Osteocyte (in vitro differentiated cells): Measurements from ENCODE around the gene VRK1. TPM values are rescaled to one million over a fixed set of nuclear protein-coding genes. Genes with fewer than 3 reads are reported as not detected.

Source experiments
- DNase-seq: peaks from one replicate; pipeline ENCODE4 v3.0.0; 2021; ENCODE audit warnings: mixed read lengths; ENCODE audit not compliant: unreplicated experiment; ENCODE audit errors: extremely low spot score
- H3K27ac Mint-ChIP-seq: one replicate; pipeline ENCODE4 v1.8.0; 2021; ENCODE audit warnings: mild to moderate bottlenecking, mixed read lengths; ENCODE audit not compliant: unreplicated experiment
- H3K27me3 Mint-ChIP-seq: one replicate; pipeline ENCODE4 v1.8.0; 2021; ENCODE audit warnings: mixed read lengths; ENCODE audit not compliant: unreplicated experiment
- H3K36me3 Mint-ChIP-seq: one replicate; pipeline ENCODE4 v1.8.0; 2021; ENCODE audit warnings: mixed read lengths; ENCODE audit not compliant: unreplicated experiment
- H3K4me1 Mint-ChIP-seq: one replicate; pipeline ENCODE4 v1.8.0; 2021; ENCODE audit warnings: mixed read lengths; ENCODE audit not compliant: unreplicated experiment
- H3K4me3 Mint-ChIP-seq: one replicate; pipeline ENCODE4 v1.8.0; 2021; ENCODE audit warnings: mild to moderate bottlenecking, moderate library complexity, mixed read lengths; ENCODE audit not compliant: unreplicated experiment
- H3K9me3 Mint-ChIP-seq: one replicate; pipeline ENCODE4 v1.8.0; 2021; ENCODE audit warnings: mixed read lengths; ENCODE audit not compliant: unreplicated experiment
- CTCF ChIP-seq: fragments of 200-600 bp; sonication (generic); IDR thresholded peaks from 2 replicates; pipeline ENCODE4 v1.5.0; 2021; ENCODE audit warnings: antibody characterized with exemption, mild to moderate bottlenecking, moderate library complexity
- total RNA-seq: library from RNA; stranded (reverse); gene quantifications from 2 replicates; pipeline ENCODE4 v1.2.1, GENCODE V29; 2021

Gene VRK1
- total RNA-seq, 1 donor from 2014 or later, result 10.6 TPM

GRCh38 chr14:96816281-96816680, 19.1 kb downstream of the VRK1 start:
- TF ChIP-seq CTCF, result no peak
- Mint-ChIP-seq H3K4me1 (peaks cover 6% of the 10 kb centered on the region), H3K27ac (no peak overlapping the region), H3K27me3 (no peaks in the 10 kb centered on the region), H3K4me3 (no peak overlapping the region), H3K9me3 (no peaks in the 10 kb centered on the region), H3K36me3 (peaks cover 2% of the 10 kb centered on the region)
- no peak for DNase-seq

DNA sequence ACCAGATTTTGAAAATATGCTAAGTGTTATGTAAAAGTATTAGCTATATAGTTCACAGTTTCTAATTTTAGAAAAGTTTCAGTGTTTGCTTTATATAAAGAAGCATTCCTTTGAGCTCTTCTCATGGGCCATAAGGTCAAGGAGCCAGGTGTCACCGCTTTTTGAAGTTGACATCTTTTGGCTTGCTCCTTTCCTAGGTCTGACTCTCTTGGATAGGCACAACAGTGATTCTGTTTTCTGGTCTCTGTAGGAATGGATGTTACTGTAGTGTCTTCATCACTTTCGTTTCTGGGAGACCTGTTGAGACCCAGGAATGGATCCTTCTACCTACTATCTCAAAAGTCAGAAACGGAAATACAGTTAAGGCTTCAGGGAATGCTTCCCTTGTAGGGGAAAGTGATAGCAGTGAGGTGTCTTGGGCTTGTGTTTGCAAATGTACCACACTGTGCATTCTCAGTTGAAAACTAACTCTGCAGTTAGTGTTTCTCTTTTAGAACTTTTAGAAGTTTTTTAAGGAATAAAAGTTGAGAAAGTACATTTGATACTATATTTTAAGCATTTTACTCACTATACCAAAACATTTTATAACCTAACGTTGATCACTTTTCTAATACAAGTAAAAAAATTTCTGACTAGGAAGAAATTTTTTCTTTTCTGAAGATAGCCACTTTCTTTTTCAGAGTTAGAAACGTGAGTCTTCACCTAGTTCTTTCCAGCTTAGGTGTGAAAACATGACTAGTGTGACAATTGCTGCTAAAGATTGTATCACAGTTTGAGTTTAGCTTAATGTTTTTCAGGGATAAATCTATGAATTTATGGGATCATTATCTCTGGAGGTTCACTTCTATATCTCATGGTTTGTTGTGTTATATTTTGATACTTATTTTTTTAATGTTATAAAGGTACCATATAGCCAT, 20.8 kb downstream of the VRK1 start:
- Mint-ChIP-seq H3K9me3 (no peaks in the 10 kb centered on the region), H3K27me3 (no peaks in the 10 kb centered on the region), H3K4me1 (peaks cover 6% of the 10 kb centered on the region), H3K27ac (no peak overlapping the region), H3K36me3 (peaks cover 2% of the 10 kb centered on the region), H3K4me3 (no peak overlapping the region)
- no peak for DNase-seq
- TF ChIP-seq CTCF, result no peak

GRCh38 chr14:96821501-96821900, 24.3 kb downstream of the VRK1 start:
- peaks cover 9% of the 10 kb centered on the region for H3K4me1 Mint-ChIP-seq
- no peak for TF ChIP-seq CTCF
- no peaks in the 10 kb centered on the region for H3K9me3 Mint-ChIP-seq
- H3K27me3 Mint-ChIP-seq, result no peaks in the 10 kb centered on the region
- no peak overlapping the region for H3K4me3 Mint-ChIP-seq
- no peak overlapping the region for H3K27ac Mint-ChIP-seq
- H3K36me3 Mint-ChIP-seq, result peaks cover 2% of the 10 kb centered on the region
- no peak for DNase-seq

GRCh38 chr14:96823652-96824051, 26.5 kb downstream of the VRK1 start:
- H3K9me3 Mint-ChIP-seq, result peaks cover 3% of the 10 kb centered on the region
- no peaks in the 10 kb centered on the region for H3K27me3 Mint-ChIP-seq
- TF ChIP-seq CTCF, result no peak
- H3K36me3 Mint-ChIP-seq, result peaks cover 2% of the 10 kb centered on the region
- H3K4me3 Mint-ChIP-seq, result no peak overlapping the region
- DNase-seq, result no peak
- peaks cover 9% of the 10 kb centered on the region for H3K4me1 Mint-ChIP-seq
- no peak overlapping the region for H3K27ac Mint-ChIP-seq

GRCh38 chr14:96824283-96824682, 27.1 kb downstream of the VRK1 start:
- H3K27me3 Mint-ChIP-seq, result no peaks in the 10 kb centered on the region
- no peak for TF ChIP-seq CTCF
- peaks cover 2% of the 10 kb centered on the region for H3K36me3 Mint-ChIP-seq
- H3K9me3 Mint-ChIP-seq, result peaks cover 9% of the 10 kb centered on the region
- H3K4me3 Mint-ChIP-seq, result no peak overlapping the region
- DNase-seq, result no peak
- peaks cover 7% of the 10 kb centered on the region for H3K4me1 Mint-ChIP-seq
- no peak overlapping the region for H3K27ac Mint-ChIP-seq
